SK-N-MC (cell line): ENCODE data around the gene MAP1LC3B.

ENCODE experiments used
- DNase-seq: peaks from one replicate; pipeline ENCODE4 v3.0.0-alpha.2; 2011; ENCODE audit warnings: low read depth, low spot score
- H3K27ac ChIP-seq: fragments of 200-600 bp; sonication (generic); 2 replicates; pipeline ENCODE4 v1.5.1; 2016; ENCODE audit warnings: mixed run types
- H3K36me3 ChIP-seq: fragments of 200-600 bp; sonication (generic); 2 replicates; pipeline ENCODE4 v1.6.1; 2017; ENCODE audit warnings: antibody characterized with exemption, low read length, mixed read lengths; ENCODE audit not compliant: insufficient read depth
- H3K4me3 ChIP-seq: fragments of 200-600 bp; sonication (generic); 2 replicates; pipeline ENCODE4 v1.5.1; 2016
- H3K9ac ChIP-seq: fragments of 200-600 bp; sonication (generic); 2 replicates; pipeline ENCODE4 v1.8.0; 2017; ENCODE audit warnings: mixed run types, mixed read lengths; ENCODE audit not compliant: insufficient read length
- H3K9me3 ChIP-seq: fragments of 200-600 bp; sonication (generic); 2 replicates; pipeline ENCODE4 v1.6.1; 2017; ENCODE audit warnings: low read depth, mild to moderate bottlenecking, antibody characterized with exemption, low read length, moderate library complexity, mixed read lengths
- EZH2 ChIP-seq: fragments of 200-600 bp; sonication (generic); IDR thresholded peaks from one replicate; pipeline ENCODE4 v1.6.1; 2017; ENCODE audit warnings: antibody characterized with exemption
- FOXP2 ChIP-seq: optimal IDR thresholded peaks from 2 replicates; pipeline ENCODE3; 2011; ENCODE audit warnings: mild to moderate bottlenecking, moderate library complexity; ENCODE audit not compliant: insufficient read depth; ENCODE audit errors: extremely low read length, control extremely low read depth
- POLR2AphosphoS5 ChIP-seq: IDR thresholded peaks from 2 replicates; pipeline ENCODE4 v1.6.1; 2012; ENCODE audit warnings: mild to moderate bottlenecking, low read depth, low read length, borderline replicate concordance

The MAP1LC3B gene

GRCh38 chr16:87365021-87365713 lies 27.0 kb upstream of the MAP1LC3B start:
- DNase-seq: no peak
- Histone ChIP-seq H3K4me3 (no peak overlapping the region), H3K36me3 (no peaks in the 10 kb centered on the region), H3K27ac (no peak overlapping the region), H3K9me3 (no peaks in the 10 kb centered on the region), H3K9ac (no peak overlapping the region)
- TF ChIP-seq POLR2AphosphoS5 (no peak), FOXP2 (no peak), EZH2 (no peak)

GRCh38 chr16:87366288-87366687 lies 25.8 kb upstream of the MAP1LC3B start:
- no peaks in the 10 kb centered on the region for H3K9me3 ChIP-seq
- no peak overlapping the region for H3K27ac ChIP-seq
- no peaks in the 10 kb centered on the region for H3K36me3 ChIP-seq
- TF ChIP-seq EZH2: no peak
- TF ChIP-seq POLR2AphosphoS5: no peak
- TF ChIP-seq FOXP2: no peak
- no peak overlapping the region for H3K4me3 ChIP-seq
- DNase-seq: no peak
- H3K9ac ChIP-seq: no peak overlapping the region

- TF ChIP-seq EZH2 (no peak), FOXP2 (no peak), POLR2AphosphoS5 (no peak)
- H3K4me3 ChIP-seq: no peak overlapping the region
- no peak overlapping the region for H3K9ac ChIP-seq
- H3K36me3 ChIP-seq: no peaks in the 10 kb centered on the region
- DNase-seq: no peak
- no peaks in the 10 kb centered on the region for H3K9me3 ChIP-seq
- no peak overlapping the region for H3K27ac ChIP-seq
These were observed 25.2 kb upstream of the MAP1LC3B start for GRCh38 chr16:87366930-87367329.

DNA sequence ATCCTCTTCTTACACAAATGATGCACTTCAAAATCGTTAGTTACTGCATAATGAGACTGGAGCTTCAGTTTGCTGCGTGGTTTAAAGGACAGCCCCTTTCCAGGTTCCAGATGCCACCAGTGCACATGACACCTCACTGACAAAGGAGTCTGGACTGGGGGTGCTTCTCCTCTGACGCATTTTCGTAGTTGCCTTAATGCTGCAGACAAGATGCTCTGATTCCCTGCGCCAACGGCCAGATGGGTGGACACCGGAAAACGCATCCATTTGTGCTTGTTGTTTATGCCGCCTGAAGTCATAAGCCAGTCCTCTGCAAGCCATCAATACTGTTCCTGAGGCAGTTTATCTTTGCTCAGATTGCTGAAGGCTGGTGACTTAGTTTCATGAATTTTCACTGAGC lies 24.6 kb upstream of the MAP1LC3B start:
- DNase-seq: no peak
- H3K9ac ChIP-seq: no peak overlapping the region
- H3K36me3 ChIP-seq: no peaks in the 10 kb centered on the region
- TF ChIP-seq EZH2 (no peak), POLR2AphosphoS5 (no peak), FOXP2 (no peak)
- no peaks in the 10 kb centered on the region for H3K9me3 ChIP-seq
- no peak overlapping the region for H3K4me3 ChIP-seq
- H3K27ac ChIP-seq: no peak overlapping the region

GRCh38 chr16:87368029-87368770 lies 23.9 kb upstream of the MAP1LC3B start:
- no peaks in the 10 kb centered on the region for H3K36me3 ChIP-seq
- no peak overlapping the region for H3K27ac ChIP-seq
- TF ChIP-seq EZH2 (no peak), FOXP2 (no peak), POLR2AphosphoS5 (no peak)
- no peak overlapping the region for H3K9ac ChIP-seq
- H3K4me3 ChIP-seq: no peak overlapping the region
- no peak for DNase-seq
- H3K9me3 ChIP-seq: no peaks in the 10 kb centered on the region

DNA sequence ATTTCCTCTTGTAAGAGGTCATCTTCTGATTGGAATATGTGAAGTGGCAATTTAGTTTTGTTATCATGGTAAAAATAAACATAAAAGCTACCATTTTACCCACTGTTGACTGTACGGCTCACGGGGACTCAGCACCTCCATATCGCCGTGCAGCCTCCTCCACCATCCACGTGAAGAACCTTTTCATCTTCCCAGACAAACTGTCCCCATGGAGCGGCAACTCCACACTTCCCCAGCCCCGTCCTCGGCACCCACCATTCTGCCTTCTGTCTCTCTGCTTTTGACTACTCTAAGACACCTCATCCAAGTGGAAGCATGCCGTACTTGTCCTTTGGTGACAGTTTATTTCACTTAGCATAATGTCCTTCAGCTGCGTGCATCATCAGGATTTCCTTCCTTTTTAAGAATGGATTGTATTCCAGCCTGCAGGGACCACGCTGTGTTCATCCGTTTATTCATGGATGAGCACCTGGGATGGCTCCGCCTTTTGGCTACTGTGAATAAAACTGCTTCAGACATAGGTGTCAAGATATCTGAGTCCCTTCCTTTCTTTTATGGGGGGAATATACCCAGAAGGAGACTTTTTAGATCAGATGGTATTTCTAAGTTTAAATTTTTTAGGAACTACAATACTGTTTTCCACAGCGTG lies 22.9 kb upstream of the MAP1LC3B start:
- no peak for DNase-seq
- no peak for TF ChIP-seq FOXP2
- TF ChIP-seq EZH2: no peak
- TF ChIP-seq POLR2AphosphoS5: no peak
- H3K27ac ChIP-seq: no peak overlapping the region

GRCh38 chr16:87369796-87370719 lies 22.1 kb upstream of the MAP1LC3B start:
- DNase-seq: no peak
- no peaks in the 10 kb centered on the region for H3K36me3 ChIP-seq
- H3K4me3 ChIP-seq: no peak overlapping the region
- no peak overlapping the region for H3K9ac ChIP-seq
- H3K27ac ChIP-seq: no peak overlapping the region
- H3K9me3 ChIP-seq: no peaks in the 10 kb centered on the region
- no peak for TF ChIP-seq FOXP2

More for the DNA sequence above, 22.9 kb upstream of the MAP1LC3B start:
- H3K9ac ChIP-seq: no peak overlapping the region
- H3K4me3 ChIP-seq: no peak overlapping the region
- no peaks in the 10 kb centered on the region for H3K9me3 ChIP-seq
- no peaks in the 10 kb centered on the region for H3K36me3 ChIP-seq

- H3K27ac ChIP-seq: no peak overlapping the region
- no peak overlapping the region for H3K4me3 ChIP-seq
- H3K9me3 ChIP-seq: no peaks in the 10 kb centered on the region
- H3K36me3 ChIP-seq: no peaks in the 10 kb centered on the region
- no peak overlapping the region for H3K9ac ChIP-seq
- no peak for DNase-seq
- TF ChIP-seq EZH2 (no peak), POLR2AphosphoS5 (no peak), FOXP2 (no peak)
These were observed 20.8 kb upstream of the MAP1LC3B start for GRCh38 chr16:87371261-87371866.
